Loucy (cell line): ENCODE data around the gene EIF1AX.

Source experiments
- H2AFZ ChIP-seq: fragments of 200-600 bp; sonication (generic); 2 replicates; pipeline ENCODE4 v1.6.0; 2016; ENCODE audit warnings: antibody characterized with exemption, mild to moderate bottlenecking, low read length, moderate library complexity
- H3F3A ChIP-seq: fragments of 200-600 bp; 2 replicates; pipeline ENCODE4 v1.6.0; 2016; ENCODE audit warnings: antibody characterized with exemption, low read depth, mild to moderate bottlenecking
- H3K27me3 ChIP-seq: fragments of 200-600 bp; sonication (generic); 2 replicates; pipeline ENCODE4 v1.6.1; 2014; ENCODE audit warnings: low read length, mild to moderate bottlenecking; ENCODE audit not compliant: insufficient read depth, poor library complexity, severe bottlenecking
- H3K36me3 ChIP-seq: fragments of 200-600 bp; sonication (generic); 2 replicates; pipeline ENCODE4 v1.6.1; 2016; ENCODE audit warnings: low read length; ENCODE audit not compliant: insufficient read depth
- H3K4me1 ChIP-seq: fragments of 200-600 bp; sonication (generic); 2 replicates; pipeline ENCODE4 v1.5.1; 2014; ENCODE audit warnings: low read length, mild to moderate bottlenecking; ENCODE audit not compliant: insufficient read depth, poor library complexity, severe bottlenecking
- H3K4me2 ChIP-seq: fragments of 200-600 bp; sonication (generic); 2 replicates; pipeline ENCODE4 v1.6.0; 2014; ENCODE audit warnings: antibody characterized with exemption, low read length, low read depth, mild to moderate bottlenecking; ENCODE audit not compliant: poor library complexity, severe bottlenecking
- H3K4me3 ChIP-seq: fragments of 200-600 bp; sonication (generic); 2 replicates; pipeline ENCODE4 v1.5.1; 2014; ENCODE audit warnings: low read length, mild to moderate bottlenecking, mixed read lengths; ENCODE audit not compliant: poor library complexity, severe bottlenecking
- H3K79me2 ChIP-seq: fragments of 200-600 bp; sonication (generic); 2 replicates; pipeline ENCODE4 v1.6.1; 2014; ENCODE audit warnings: low read length; ENCODE audit not compliant: insufficient read depth
- H3K9ac ChIP-seq: fragments of 200-600 bp; sonication (generic); 2 replicates; pipeline ENCODE4 v1.6.0; 2014; ENCODE audit warnings: mild to moderate bottlenecking, low read depth, low read length, moderate library complexity; ENCODE audit not compliant: poor library complexity, severe bottlenecking
- H3K9me2 ChIP-seq: fragments of 200-600 bp; sonication (generic); replicated peaks from 2 replicates; pipeline ENCODE4 v1.6.1; 2016; ENCODE audit warnings: low read depth, low read length, mixed read lengths
- H3K9me3 ChIP-seq: fragments of 200-600 bp; sonication (generic); 2 replicates; pipeline ENCODE4 v1.6.1; 2014; ENCODE audit warnings: mild to moderate bottlenecking, antibody characterized with exemption, low read length, low read depth; ENCODE audit not compliant: insufficient read depth
- H4K20me1 ChIP-seq: fragments of 200-600 bp; sonication (generic); 2 replicates; pipeline ENCODE4 v1.6.0; 2014; ENCODE audit warnings: antibody characterized with exemption, low read length, mild to moderate bottlenecking; ENCODE audit not compliant: insufficient read depth, poor library complexity, severe bottlenecking
- CTCF ChIP-seq: fragments of 200-600 bp; sonication (generic); conservative IDR thresholded peaks from 2 replicates; pipeline ENCODE4 v1.5.1; 2014; ENCODE audit warnings: mild to moderate bottlenecking, antibody characterized with exemption, low read length
- EZH2phosphoT487 ChIP-seq: fragments of 200-600 bp; IDR thresholded peaks from 2 replicates; pipeline ENCODE4 v1.6.1; 2018; ENCODE audit warnings: antibody characterized with exemption, mild to moderate bottlenecking, moderate library complexity, borderline replicate concordance

The EIF1AX gene

DNA sequence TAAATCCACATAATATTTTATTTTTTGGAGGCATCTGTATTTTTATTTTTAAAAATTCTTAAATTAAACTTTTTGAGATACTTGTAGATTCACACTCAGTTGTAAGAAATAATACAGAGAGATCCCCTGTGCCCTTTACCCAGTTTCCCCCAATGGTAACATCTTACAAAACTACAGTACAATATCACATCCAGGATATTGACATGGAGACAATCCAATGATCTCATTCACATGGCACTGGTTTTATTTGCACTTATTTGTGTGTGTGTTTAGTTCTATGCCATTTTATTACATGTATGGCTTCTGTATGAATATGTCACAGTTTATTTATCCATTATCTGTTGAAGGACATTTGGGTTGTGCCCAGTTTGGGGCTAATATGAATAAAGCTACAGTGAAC lies 35.5 kb upstream of the EIF1AX start:
- Histone ChIP-seq H4K20me1 (no peaks in the 10 kb centered on the region), H3K9me2 (no peaks in the 10 kb centered on the region), H3K27me3 (no peaks in the 10 kb centered on the region), H3K4me1 (peaks cover 7% of the 10 kb centered on the region), H3K36me3 (peaks cover 43% of the 10 kb centered on the region; the same call in 1 of the 2 replicates), H3F3A (no peaks in the 10 kb centered on the region; the same call in 1 of the 2 replicates), H3K9ac (no peak overlapping the region), H3K4me2 (no peak overlapping the region), H3K9me3 (no peaks in the 10 kb centered on the region), H3K4me3 (no peak overlapping the region), H3K79me2 (no peaks in the 10 kb centered on the region), H2AFZ (no peak overlapping the region)
- TF ChIP-seq EZH2phosphoT487, result no peak
- TF ChIP-seq CTCF, result no peak

DNA sequence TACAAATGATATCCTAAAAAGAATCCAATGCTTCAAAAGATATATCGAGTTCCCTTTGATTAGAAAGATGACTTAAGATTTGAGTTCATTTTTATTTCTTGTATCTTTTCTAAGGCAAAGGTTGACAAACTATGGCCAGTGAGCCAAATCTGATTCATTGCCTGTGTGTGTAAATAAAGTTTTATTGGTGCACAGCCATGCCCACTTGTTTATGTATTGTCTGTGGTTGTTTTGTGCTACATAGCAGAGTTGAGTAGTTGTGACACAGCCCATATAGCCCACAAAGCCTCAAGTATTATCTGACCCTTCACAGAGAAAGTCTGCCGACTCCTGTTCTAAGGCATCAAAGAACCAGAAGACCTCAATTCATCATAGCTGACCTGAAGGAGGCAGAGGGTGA lies 32.2 kb upstream of the EIF1AX start:
- no peak overlapping the region for H3K9ac ChIP-seq
- no peaks in the 10 kb centered on the region for H3F3A ChIP-seq

DNA sequence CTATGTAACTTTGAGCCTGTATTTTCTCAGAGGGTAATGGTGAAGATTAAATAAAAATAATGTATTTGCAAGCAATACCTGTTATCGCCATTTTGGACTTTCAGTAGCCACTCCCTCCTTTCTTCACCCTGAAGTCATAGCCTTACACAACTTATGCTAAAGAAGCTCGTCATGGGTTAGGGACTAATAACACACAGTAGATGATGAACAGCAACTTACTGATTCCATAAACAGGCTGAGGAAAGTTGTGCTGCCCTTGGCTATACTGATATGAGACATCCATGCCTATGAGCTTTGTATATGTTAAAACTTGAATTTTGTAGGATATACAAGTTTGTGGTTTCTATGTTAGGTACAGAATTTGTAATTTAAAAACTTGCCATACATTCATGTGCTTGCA lies 31.7 kb upstream of the EIF1AX start:
- Histone ChIP-seq H3F3A (no peaks in the 10 kb centered on the region), H3K4me1 (no peaks in the 10 kb centered on the region), H3K27me3 (no peaks in the 10 kb centered on the region), H3K9ac (no peak overlapping the region), H4K20me1 (no peaks in the 10 kb centered on the region), H2AFZ (no peak overlapping the region), H3K4me2 (no peak overlapping the region), H3K9me3 (no peaks in the 10 kb centered on the region), H3K79me2 (no peaks in the 10 kb centered on the region), H3K9me2 (no peaks in the 10 kb centered on the region), H3K36me3 (peaks cover 65% of the 10 kb centered on the region; the same call in 1 of the 2 replicates), H3K4me3 (no peak overlapping the region)
- TF ChIP-seq EZH2phosphoT487 (no peak), CTCF (no peak)

More for the DNA sequence above, 32.2 kb upstream of the EIF1AX start:
- TF ChIP-seq CTCF (no peak), EZH2phosphoT487 (no peak)
- H3K4me2 ChIP-seq, result no peak overlapping the region
- no peak overlapping the region for H3K4me3 ChIP-seq
- no peaks in the 10 kb centered on the region for H3K4me1 ChIP-seq
- H3K9me2 ChIP-seq, result no peaks in the 10 kb centered on the region
- no peaks in the 10 kb centered on the region for H3K27me3 ChIP-seq
- H3K79me2 ChIP-seq, result no peaks in the 10 kb centered on the region
- H3K36me3 ChIP-seq, result peaks cover 59% of the 10 kb centered on the region; the same call in 1 of the 2 replicates
- H2AFZ ChIP-seq, result no peak overlapping the region
- no peaks in the 10 kb centered on the region for H3K9me3 ChIP-seq
- no peaks in the 10 kb centered on the region for H4K20me1 ChIP-seq
